Tibial nerve (tissue), 4 donors: ENCODE results near the gene NDUFB6. TPM values are rescaled to one million over a fixed set of nuclear protein-coding genes. Genes with fewer than 3 reads are reported as not detected.
A peak's percentile ranks its signal among the peaks of the same experiment; 100 is the strongest.
"Not testable (repeated sequence)": the region's sequence is repeated elsewhere in the genome, so short reads cannot be mapped to it uniquely, and the experiment has no call there.

Experiments used
- DNase-seq, 2 donors: peaks; one replicate each; pipeline ENCODE4 v3.0.0-alpha.2; 2019; ENCODE audit warnings: low spot score in 2 of 2
- H3K27ac ChIP-seq, 4 donors: fragments of 200-600 bp; sonication (generic) in 3 of 4; one replicate each; pipeline ENCODE4 v1.5.1; 2017 to 2019; ENCODE audit warnings: mild to moderate bottlenecking in 1 of 4
- H3K27me3 ChIP-seq, 2 donors: fragments of 200-600 bp; sonication (generic) in 1 of 2; one replicate each; pipeline versions ENCODE4 v1.5.1 to v1.6.0; 2017 to 2019
- H3K36me3 ChIP-seq, 3 donors: fragments of 200-600 bp; sonication (generic); one replicate each; pipeline ENCODE4 v1.5.1; 2018 to 2019
- H3K4me1 ChIP-seq, 4 donors: fragments of 200-600 bp; sonication (generic) in 3 of 4; one replicate each; pipeline ENCODE4 v1.5.1; 2017 to 2019
- H3K4me3 ChIP-seq, 4 donors: fragments of 200-600 bp; sonication (generic) in 3 of 4; one replicate each; pipeline ENCODE4 v1.5.1; 2017 to 2019; ENCODE audit warnings: mild to moderate bottlenecking in 1 of 4, moderate library complexity in 1 of 4
- H3K9me3 ChIP-seq, 4 donors: fragments of 200-600 bp; sonication (generic) in 3 of 4; one replicate each; pipeline ENCODE4 v1.5.1; 2017 to 2019
- EP300 ChIP-seq, 2 donors: sonication (generic); formaldehyde crosslinking; IDR thresholded peaks; one replicate each; pipeline ENCODE4 v1.6.1; 2017; ENCODE audit warnings: antibody characterized with exemption in 2 of 2, mild to moderate bottlenecking in 1 of 2
- POLR2A ChIP-seq, 2 donors: fragments of 450-650 bp; IDR thresholded peaks; one replicate each; pipeline ENCODE4 v1.6.1; 2017; ENCODE audit warnings: antibody characterized with exemption in 2 of 2, mild to moderate bottlenecking in 2 of 2, moderate library complexity in 2 of 2
- WGBS, 2 donors: methylation state at CpG; one replicate each; pipeline ENCODE4 v1.1.5; 2018; 5-methylcytosine and 5-hydroxymethylcytosine counted together
- total RNA-seq, 4 donors: library from RNA; depleted of rRNA; stranded (reverse); fragments of >200 nt; gene quantifications; one replicate each; pipeline ENCODE4 v1.1.0, GENCODE V29; 2016
- TF ChIP-seq, protein P1 (sequence below), 5 experiments: fragments of 200-600 bp in 3 of 5; fragments of 450-650 bp in 2 of 5; sonication (generic) in 3 of 5; IDR thresholded peaks; one replicate each; pipeline ENCODE4 v1.5.1; 2016 to 2019; ENCODE audit warnings: antibody characterized with exemption in 5 of 5, mild to moderate bottlenecking in 3 of 5, moderate library complexity in 2 of 5

The NDUFB6 gene
- total RNA-seq, 4 donors from 2014 or later, result 36.9 to 71.7 (median 56.7) TPM

GRCh38 chr9:32550562-32551275, 22.2 kb downstream of the NDUFB6 start:
- H3K27ac ChIP-seq, result peak overlapping the region; percentile 91 to 97 (median 96)
- H3K36me3 ChIP-seq, result peaks cover 0 to 10% (median 0%) of the 10 kb centered on the region in 3 donors
- H3K4me3 ChIP-seq, result peak overlapping the region; percentile 60 to 88 (median 72)
- H3K27me3 ChIP-seq, result no peaks in the 10 kb centered on the region
- DNase-seq, result peak; percentile 83 to 90
- peaks cover 0 to 32% (median 9%) of the 10 kb centered on the region in 4 donors for H3K4me1 ChIP-seq
- TF ChIP-seq POLR2A (IDR thresholded peaks at IDR 0.05), result peak; percentile 33 to 83
- TF ChIP-seq, protein P1, sequence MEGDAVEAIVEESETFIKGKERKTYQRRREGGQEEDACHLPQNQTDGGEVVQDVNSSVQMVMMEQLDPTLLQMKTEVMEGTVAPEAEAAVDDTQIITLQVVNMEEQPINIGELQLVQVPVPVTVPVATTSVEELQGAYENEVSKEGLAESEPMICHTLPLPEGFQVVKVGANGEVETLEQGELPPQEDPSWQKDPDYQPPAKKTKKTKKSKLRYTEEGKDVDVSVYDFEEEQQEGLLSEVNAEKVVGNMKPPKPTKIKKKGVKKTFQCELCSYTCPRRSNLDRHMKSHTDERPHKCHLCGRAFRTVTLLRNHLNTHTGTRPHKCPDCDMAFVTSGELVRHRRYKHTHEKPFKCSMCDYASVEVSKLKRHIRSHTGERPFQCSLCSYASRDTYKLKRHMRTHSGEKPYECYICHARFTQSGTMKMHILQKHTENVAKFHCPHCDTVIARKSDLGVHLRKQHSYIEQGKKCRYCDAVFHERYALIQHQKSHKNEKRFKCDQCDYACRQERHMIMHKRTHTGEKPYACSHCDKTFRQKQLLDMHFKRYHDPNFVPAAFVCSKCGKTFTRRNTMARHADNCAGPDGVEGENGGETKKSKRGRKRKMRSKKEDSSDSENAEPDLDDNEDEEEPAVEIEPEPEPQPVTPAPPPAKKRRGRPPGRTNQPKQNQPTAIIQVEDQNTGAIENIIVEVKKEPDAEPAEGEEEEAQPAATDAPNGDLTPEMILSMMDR (IDR thresholded peaks at IDR 0.05), result peak in 1 of 5 experiments; percentile 26
- TF ChIP-seq EP300 (IDR thresholded peaks at IDR 0.05), result peak; percentile 78 to 92
- WGBS, 2 donors, result 1% methylated on average over 21 to 36 of the region's 75 CpGs
- H3K9me3 ChIP-seq, result no peaks in the 10 kb centered on the region

- 1 to 3% methylated on average over 10 of the region's 10 CpGs for WGBS, 2 donors
- H3K27ac ChIP-seq, result peak overlapping the region; percentile 91 to 97 (median 96)
- H3K4me1 ChIP-seq, result peaks cover 0 to 37% (median 9%) of the 10 kb centered on the region in 4 donors
- TF ChIP-seq, protein P1 (IDR thresholded peaks at IDR 0.05), result no peak
- TF ChIP-seq POLR2A (IDR thresholded peaks at IDR 0.05) (no peak), EP300 (IDR thresholded peaks at IDR 0.05) (no peak)
- no peak for DNase-seq
- H3K27me3 ChIP-seq, result no peaks in the 10 kb centered on the region
- H3K36me3 ChIP-seq, result peaks cover 0 to 10% (median 0%) of the 10 kb centered on the region in 3 donors
- peak overlapping the region; percentile 60 to 88 (median 72) for H3K4me3 ChIP-seq
- no peaks in the 10 kb centered on the region for H3K9me3 ChIP-seq
Measured at GRCh38 chr9:32550150-32550561, 22.8 kb downstream of the NDUFB6 start.

DNA sequence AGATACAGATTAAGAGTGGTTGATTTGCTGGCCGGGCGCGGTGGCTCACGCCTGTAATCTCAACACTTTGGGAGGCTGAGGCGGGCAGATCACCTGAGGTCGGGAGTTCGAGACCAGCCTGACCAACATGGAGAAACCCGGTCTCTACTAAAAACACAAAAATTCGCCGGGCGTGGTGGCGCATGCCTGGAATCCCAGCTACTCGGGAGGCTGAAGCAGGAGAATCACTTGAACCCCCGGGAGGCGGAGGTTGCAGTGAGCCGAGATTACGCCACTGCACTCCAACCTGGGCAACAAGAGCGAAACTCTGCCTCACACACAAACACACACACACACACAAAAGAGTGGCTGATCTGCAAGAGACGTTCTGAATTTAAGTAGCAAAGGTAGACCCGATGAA, 24.7 kb downstream of the NDUFB6 start:
- H3K27me3 ChIP-seq, H3K4me3 ChIP-seq, H3K9me3 ChIP-seq, DNase-seq, H3K27ac ChIP-seq: not testable (repeated sequence)
- peaks cover 0 to 21% (median 0%) of the 10 kb centered on the region in 3 donors for H3K36me3 ChIP-seq
- WGBS, 2 donors, result 97 to 98% methylated on average over 20 of the region's 20 CpGs
- H3K4me1 ChIP-seq, result peaks cover 0 to 29% (median 9%) of the 10 kb centered on the region in 4 donors

- TF ChIP-seq EP300 (IDR thresholded peaks at IDR 0.05), result no peak
- no peak for TF ChIP-seq POLR2A (IDR thresholded peaks at IDR 0.05)
- TF ChIP-seq, protein P1 (IDR thresholded peaks at IDR 0.05), result no peak
- H3K27ac ChIP-seq, result no peak overlapping the region
- H3K36me3 ChIP-seq, result peaks cover 0 to 42% (median 3%) of the 10 kb centered on the region in 3 donors
- peaks cover 0 to 23% (median 6%) of the 10 kb centered on the region in 4 donors for H3K4me1 ChIP-seq
- DNase-seq, result no peak
- no peaks in the 10 kb centered on the region for H3K27me3 ChIP-seq
- no peaks in the 10 kb centered on the region for H3K9me3 ChIP-seq
- 86 to 89% methylated on average over 1 of the region's 1 CpG for WGBS, 2 donors
- no peak overlapping the region for H3K4me3 ChIP-seq
Measured at GRCh38 chr9:32545884-32546283, 27.1 kb downstream of the NDUFB6 start.

- Histone ChIP-seq H3K27ac (no peak overlapping the region), H3K9me3 (no peaks in the 10 kb centered on the region), H3K27me3 (no peaks in the 10 kb centered on the region), H3K4me3 (no peak overlapping the region), H3K4me1 (peaks cover 0 to 5% (median 0%) of the 10 kb centered on the region in 4 donors), H3K36me3 (peaks cover 0 to 52% (median 3%) of the 10 kb centered on the region in 3 donors)
- TF ChIP-seq, protein P1 (IDR thresholded peaks at IDR 0.05), result no peak
- TF ChIP-seq EP300 (IDR thresholded peaks at IDR 0.05) (no peak), POLR2A (IDR thresholded peaks at IDR 0.05) (no peak)
- DNase-seq, result no peak
- WGBS, 2 donors, result 91% methylated on average over 4 of the region's 4 CpGs
Measured at GRCh38 chr9:32543047-32543446, 29.9 kb downstream of the NDUFB6 start.
